Activated T-helper 2 cell treated with anti-CD3 and anti-CD28 coated beads, Interferon-gamma antibody, Interleukin-2, Interleukin-4, amounts not matched to agents 10 μg/mL and 5 μg/mL and 100 μg/mL, durations not matched to agents 14 hours and 24 hours and 36 hours (primary cell): ENCODE data around the gene ELOB. TPM values are rescaled to one million over a fixed set of nuclear protein-coding genes. Genes with fewer than 3 reads are reported as not detected.
"Not testable (repeated sequence)": the region's sequence is repeated elsewhere in the genome, so short reads cannot be mapped to it uniquely, and the experiment has no call there.

Source experiments
- DNase-seq: peaks from one replicate; pipeline ENCODE4 v3.0.0; 2021; ENCODE audit warnings: low spot score
- H3K27ac Mint-ChIP-seq: one replicate; pipeline ENCODE4 v1.8.0; 2021; ENCODE audit warnings: mixed read lengths
- H3K27me3 Mint-ChIP-seq: one replicate; pipeline ENCODE4 v1.8.0; 2021; ENCODE audit warnings: low read depth, mixed read lengths
- H3K36me3 Mint-ChIP-seq: one replicate; pipeline ENCODE4 v1.8.0; 2021; ENCODE audit warnings: low read depth, mixed read lengths
- H3K4me1 Mint-ChIP-seq: one replicate; pipeline ENCODE4 v1.8.0; 2021; ENCODE audit warnings: low read depth, mixed read lengths
- H3K4me3 Mint-ChIP-seq: one replicate; pipeline ENCODE4 v1.8.0; 2021; ENCODE audit warnings: low read depth, mild to moderate bottlenecking, moderate library complexity, mixed read lengths
- H3K9me3 Mint-ChIP-seq: one replicate; pipeline ENCODE4 v1.8.0; 2021; ENCODE audit warnings: mixed read lengths
- intact Hi-C: fragments of 100-400 bp; cut with micrococcal nuclease; formaldehyde crosslinking; loops from one replicate; pipeline ENCODE4 v1.15.1; 2023
- total RNA-seq: library from RNA; stranded (reverse); gene quantifications from 2 replicates; pipeline ENCODE4 v1.2.3, GENCODE V29; 2022

The ELOB gene
- total RNA-seq, 1 donor from 2014 or later: 252 TPM

DNA sequence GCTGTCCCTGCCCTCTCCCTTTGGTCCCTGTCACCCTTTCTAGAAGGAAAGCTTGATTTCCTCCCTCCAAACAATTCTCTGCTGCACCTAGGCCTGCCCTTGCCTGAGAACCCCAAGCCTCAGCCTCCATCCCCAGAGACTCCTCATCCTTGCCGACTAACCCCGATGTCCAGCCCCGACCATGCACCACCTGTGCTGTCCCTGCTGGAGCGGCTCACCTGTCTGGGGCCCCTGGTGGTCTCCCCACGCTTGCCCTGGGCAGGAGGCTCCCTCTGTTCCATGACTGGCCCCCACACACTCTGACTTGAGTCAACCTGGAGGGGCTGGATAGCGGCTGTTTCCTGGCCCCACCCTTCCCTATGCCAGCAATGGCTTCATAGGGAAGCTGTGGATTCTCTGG is 36.6 kb downstream of the ELOB start:
- Mint-ChIP-seq H3K27ac (no peak overlapping the region), H3K4me1 (no peaks in the 10 kb centered on the region), H3K36me3 (no peaks in the 10 kb centered on the region), H3K27me3 (no peaks in the 10 kb centered on the region), H3K9me3 (no peaks in the 10 kb centered on the region), H3K4me3 (no peak overlapping the region)
- DNase-seq: no peak
- intact Hi-C loops: no loop called here

DNA sequence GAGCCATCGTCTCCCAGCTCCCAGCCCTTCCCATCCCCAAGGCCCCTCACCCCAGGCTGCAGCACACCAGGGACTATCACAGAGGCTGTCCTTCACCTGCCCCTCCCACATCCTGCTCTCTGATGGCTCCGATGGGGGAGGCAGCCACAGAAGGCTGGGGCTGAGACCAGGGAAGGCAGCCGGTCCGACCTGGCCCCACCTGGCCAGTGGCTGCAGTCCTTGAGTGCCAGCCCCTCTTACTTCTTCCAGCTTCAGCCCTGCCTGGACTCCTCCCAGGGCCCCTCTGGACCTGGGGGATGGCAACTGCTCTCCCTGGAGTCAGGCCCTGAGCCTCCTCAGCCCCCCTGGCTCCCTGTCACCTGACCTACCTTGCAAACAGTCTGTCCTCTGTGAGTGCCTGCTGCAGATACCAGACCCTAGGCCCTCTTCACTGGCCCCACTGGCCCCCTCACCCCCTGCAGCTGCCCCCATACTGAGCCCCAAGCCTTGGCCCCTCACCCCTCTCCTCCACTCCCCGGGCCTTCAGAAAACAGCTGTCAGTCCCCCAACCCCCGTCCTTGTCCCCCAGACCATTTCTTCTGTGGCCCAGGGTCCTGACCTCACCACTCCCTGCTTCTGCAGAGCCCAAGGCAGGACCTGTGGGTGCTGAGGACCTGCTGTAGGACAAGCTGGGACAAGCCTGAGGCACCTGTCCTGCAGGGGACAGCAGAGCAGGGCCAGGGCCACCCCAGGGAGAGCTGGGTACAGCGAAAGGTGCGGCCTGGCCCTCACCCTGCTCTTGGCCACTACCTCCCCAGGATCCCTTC is 37.3 kb downstream of the ELOB start:
- Mint-ChIP-seq H3K4me3 (no peak overlapping the region), H3K27ac (no peak overlapping the region), H3K27me3 (no peaks in the 10 kb centered on the region), H3K9me3 (no peaks in the 10 kb centered on the region), H3K4me1 (no peaks in the 10 kb centered on the region), H3K36me3 (no peaks in the 10 kb centered on the region)
- intact Hi-C loops: no loop called here
- no peak for DNase-seq

DNA sequence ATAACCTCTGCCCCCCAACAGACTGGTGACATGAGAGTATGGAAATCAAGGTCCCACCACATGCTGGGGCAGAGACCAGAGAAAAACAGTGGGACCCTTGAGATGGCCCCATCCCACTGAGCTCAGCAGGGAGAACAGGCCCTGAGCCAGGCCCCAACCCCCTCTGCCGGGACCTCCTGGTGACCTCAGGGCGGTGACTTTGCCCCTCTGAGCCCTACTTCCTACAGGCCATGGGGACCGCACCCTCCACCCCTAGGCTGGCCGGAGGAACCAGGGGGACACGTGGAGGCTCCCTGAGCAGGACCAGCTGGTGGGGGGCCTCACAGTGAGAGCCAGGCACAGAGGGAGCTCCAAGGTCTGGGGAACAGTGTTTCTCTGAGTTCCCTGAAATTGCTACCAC is 38.5 kb downstream of the ELOB start:
- H3K27me3 Mint-ChIP-seq: no peaks in the 10 kb centered on the region

DNA sequence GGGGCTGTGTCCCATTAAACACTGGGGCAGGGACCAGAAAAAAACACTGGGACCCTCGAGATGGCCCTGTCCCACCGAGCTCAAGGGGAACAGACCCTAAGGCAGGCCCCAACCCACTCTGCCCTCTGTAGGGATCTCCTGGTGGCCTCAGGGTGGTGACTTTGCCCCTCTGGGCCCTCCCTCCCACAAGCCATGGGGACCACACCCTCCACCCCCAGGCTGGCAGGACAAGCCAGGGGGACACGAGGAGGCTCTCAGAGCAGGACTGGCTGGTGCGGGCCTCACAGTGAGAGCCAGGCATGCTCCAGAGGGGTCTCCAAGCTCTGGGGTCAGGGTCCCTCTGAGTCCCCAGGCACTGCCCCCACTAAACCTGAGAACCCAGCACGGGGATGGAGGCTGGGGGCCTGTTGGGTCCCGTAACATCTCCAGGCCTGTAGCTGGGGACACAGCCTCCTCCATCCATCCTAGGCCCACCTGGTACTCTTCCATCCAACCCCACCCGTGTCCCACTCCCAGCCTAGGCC is 39.1 kb downstream of the ELOB start:
- H3K27ac Mint-ChIP-seq: no peak overlapping the region
- DNase-seq: no peak
- intact Hi-C loops: no loop called here
- H3K4me3 Mint-ChIP-seq: no peak overlapping the region
- no peaks in the 10 kb centered on the region for H3K4me1 Mint-ChIP-seq
- H3K27me3 Mint-ChIP-seq: no peaks in the 10 kb centered on the region
- no peaks in the 10 kb centered on the region for H3K36me3 Mint-ChIP-seq
- H3K9me3 Mint-ChIP-seq: no peaks in the 10 kb centered on the region

More for the DNA sequence above, 38.5 kb downstream of the ELOB start:
- H3K4me1 Mint-ChIP-seq: no peaks in the 10 kb centered on the region
- H3K9me3 Mint-ChIP-seq: no peaks in the 10 kb centered on the region
- no peaks in the 10 kb centered on the region for H3K36me3 Mint-ChIP-seq
- H3K4me3 Mint-ChIP-seq: no peak overlapping the region
- DNase-seq: no peak
- no peak overlapping the region for H3K27ac Mint-ChIP-seq
- intact Hi-C loops: no loop called here

DNA sequence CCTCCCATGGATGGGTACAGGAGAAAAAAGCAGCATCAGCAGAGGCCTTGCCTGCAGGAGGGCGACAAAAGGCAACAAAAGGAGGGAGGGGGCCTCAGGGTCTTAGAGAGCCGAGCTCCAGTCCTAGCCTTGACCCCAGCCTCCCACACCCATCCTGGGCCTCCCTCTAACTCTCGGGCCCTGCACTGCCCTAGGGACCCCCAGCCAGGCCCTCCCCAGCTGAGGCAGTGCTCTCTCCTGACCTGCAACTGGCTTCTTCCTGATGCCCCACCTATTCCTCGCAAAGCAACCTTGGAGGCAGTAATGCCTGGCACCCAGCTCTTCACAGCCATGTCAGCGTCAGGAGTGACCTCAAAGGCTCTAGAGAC is 39.9 kb downstream of the ELOB start:
- H3K27me3 Mint-ChIP-seq: no peaks in the 10 kb centered on the region
- intact Hi-C loops: no loop called here
- DNase-seq: no peak

DNA sequence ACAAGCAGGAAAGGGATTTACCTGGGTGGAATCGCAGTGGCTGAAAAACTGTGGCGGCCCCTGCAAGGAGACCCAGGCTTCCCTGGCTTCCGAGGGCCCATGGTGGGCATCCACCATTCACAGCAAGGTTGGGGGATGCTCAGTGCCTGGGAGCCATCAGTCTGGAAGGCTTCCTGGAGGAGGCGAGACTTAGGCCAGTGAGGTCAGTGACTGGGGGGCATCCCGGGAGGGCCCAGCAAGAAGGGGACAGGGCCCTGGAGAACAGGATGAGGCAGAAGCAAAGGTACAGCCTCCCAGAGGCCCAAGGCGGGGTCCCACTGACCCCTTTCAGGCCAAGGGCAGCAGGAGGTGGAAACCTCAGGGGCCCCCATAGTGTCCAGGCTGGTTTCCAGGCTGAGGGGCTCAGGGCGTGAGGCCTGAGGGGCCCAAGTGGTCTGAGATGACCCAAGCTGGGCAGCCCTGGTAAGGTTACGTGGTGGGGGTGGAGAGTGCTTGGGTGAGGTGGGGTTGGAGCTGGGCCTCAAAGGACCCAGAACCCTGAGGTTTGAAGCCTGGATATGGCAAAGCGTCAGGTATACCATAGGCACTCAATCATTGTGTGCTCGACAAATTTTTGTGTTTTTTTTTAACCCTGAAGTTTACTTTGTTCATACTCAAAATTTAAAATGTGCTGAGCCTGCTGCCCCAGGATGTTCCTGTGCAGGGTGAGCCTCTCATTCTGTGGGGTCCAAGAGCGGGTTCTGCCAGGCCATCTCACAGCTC is 40.4 kb downstream of the ELOB start:
- Mint-ChIP-seq H3K36me3 (no peaks in the 10 kb centered on the region), H3K4me1 (no peaks in the 10 kb centered on the region), H3K27me3 (no peaks in the 10 kb centered on the region), H3K9me3 (no peaks in the 10 kb centered on the region), H3K4me3 (no peak overlapping the region), H3K27ac (no peak overlapping the region)
- intact Hi-C loops: no loop called here
- no peak for DNase-seq

More for the DNA sequence above, 39.9 kb downstream of the ELOB start:
- H3K27ac Mint-ChIP-seq: no peak overlapping the region
- no peaks in the 10 kb centered on the region for H3K36me3 Mint-ChIP-seq
- no peaks in the 10 kb centered on the region for H3K9me3 Mint-ChIP-seq
- no peaks in the 10 kb centered on the region for H3K4me1 Mint-ChIP-seq
- H3K4me3 Mint-ChIP-seq: no peak overlapping the region

DNA sequence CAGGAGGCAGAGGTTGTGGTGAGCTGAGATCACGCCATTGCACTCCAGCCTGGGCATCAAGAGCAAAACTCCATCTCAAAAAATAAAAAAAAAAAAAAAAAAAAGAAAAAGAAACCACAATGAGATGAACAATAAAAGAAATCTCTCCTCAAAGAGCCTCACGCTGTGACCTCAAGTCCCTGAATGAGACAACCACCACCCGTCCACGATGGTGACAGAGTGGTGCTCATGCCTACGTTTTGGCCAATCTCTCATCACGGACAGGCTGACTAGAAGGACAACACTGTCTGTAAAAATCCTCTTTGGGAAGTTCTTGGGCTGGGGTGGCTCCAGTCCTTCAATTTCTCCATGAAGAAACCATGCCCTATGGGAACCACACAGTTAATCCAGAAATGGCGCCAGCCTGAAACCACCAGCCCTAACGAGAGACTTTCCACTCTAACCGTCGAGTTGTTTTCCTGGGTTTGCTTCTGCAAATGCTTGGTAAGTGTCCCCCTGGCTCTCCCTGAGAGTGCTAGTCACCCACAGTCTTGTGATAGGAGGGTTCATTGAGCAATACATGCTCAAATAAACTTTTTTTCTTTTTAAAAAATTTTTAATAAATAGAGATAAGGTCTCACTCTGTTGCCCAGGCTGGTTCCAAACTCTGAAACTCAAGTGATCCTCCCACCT is 42.1 kb downstream of the ELOB start:
- H3K4me1 Mint-ChIP-seq: no peaks in the 10 kb centered on the region

DNA sequence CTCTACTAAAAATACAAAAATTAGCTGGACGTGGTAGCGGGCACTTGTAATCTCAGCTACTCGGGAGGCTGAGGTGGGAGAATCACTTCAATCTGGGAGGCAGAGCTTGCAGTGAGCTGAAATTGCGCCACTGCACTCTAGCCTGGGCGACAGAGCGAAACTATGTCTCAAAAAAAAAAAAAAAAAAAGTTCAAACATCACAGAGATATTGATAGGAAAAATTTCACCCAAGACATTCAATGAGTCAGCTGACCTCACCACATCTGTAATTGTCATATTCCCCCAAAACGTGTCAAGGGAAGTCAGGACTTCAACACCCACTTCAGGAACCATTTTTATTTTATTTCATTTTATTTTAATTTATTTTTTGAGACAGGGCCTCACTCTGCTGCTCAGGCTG is 49.0 kb downstream of the ELOB start:
- no peak for DNase-seq
- Mint-ChIP-seq H3K27ac (no peak overlapping the region), H3K4me1 (no peaks in the 10 kb centered on the region), H3K27me3 (peaks cover 10% of the 10 kb centered on the region), H3K4me3 (no peak overlapping the region), H3K36me3 (no peaks in the 10 kb centered on the region), H3K9me3 (no peaks in the 10 kb centered on the region)
- intact Hi-C loops: no loop called here

More for the DNA sequence above, 42.1 kb downstream of the ELOB start:
- no peaks in the 10 kb centered on the region for H3K36me3 Mint-ChIP-seq
- H3K27ac Mint-ChIP-seq: no peak overlapping the region
- intact Hi-C loops: no loop called here
- no peak for DNase-seq
- H3K9me3 Mint-ChIP-seq: no peaks in the 10 kb centered on the region
- no peak overlapping the region for H3K4me3 Mint-ChIP-seq
- no peaks in the 10 kb centered on the region for H3K27me3 Mint-ChIP-seq

DNA sequence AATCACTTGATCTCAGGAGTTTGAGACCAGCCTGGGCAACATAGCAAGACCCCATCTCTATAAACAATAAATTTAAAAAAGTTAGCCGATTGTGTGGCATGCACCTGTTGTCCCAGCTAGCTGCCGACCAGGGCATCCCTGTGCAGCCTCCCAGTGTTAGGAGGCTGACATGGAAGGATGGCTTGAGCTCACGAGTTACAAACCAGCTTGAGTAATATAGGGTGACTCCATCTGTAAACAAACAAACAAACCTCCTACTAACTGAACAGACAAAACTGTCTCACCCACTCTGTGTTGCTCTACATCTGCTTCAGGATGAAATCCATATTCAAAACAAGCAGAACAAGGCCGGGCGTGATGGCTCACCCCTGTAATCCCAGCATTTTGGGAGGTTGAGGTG is 50.2 kb downstream of the ELOB start:
- intact Hi-C loops: no loop called here

DNA sequence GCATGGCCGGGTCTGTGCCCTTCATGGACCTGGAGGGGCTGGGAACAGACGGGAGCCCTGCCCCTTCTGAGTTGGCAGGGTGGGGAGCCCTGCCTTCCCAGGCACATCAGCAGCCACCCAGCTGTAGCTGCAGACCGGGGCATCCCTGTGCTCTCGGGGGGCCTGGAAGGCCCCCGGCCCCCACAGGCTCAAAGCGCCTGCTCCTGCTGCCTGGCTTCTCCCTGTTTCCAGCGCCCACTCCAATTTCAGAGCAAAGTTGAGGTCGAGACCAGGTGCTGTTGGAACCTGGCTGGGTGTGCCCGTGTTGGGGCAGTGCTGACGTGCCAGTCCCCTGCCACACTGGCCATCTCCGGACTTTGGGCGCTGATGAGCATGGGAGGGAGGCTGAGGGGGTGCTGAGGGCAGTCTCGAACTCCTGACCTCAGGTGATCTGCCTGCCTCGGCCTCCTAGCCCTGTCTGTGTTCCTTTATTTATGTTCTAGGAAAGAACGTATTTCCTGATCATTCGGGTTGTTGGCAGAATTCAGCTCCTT is 52.2 kb downstream of the ELOB start:
- Mint-ChIP-seq H3K9me3 (no peaks in the 10 kb centered on the region), H3K27me3 (peaks cover 10% of the 10 kb centered on the region), H3K27ac (no peak overlapping the region), H3K4me1 (no peaks in the 10 kb centered on the region), H3K36me3 (no peaks in the 10 kb centered on the region), H3K4me3 (no peak overlapping the region)
- intact Hi-C loops: no loop called here
- no peak for DNase-seq

More for the DNA sequence above, 50.2 kb downstream of the ELOB start:
- Mint-ChIP-seq H3K4me3 (no peak overlapping the region), H3K36me3 (no peaks in the 10 kb centered on the region), H3K9me3 (no peaks in the 10 kb centered on the region), H3K27me3 (peaks cover 10% of the 10 kb centered on the region), H3K4me1 (no peaks in the 10 kb centered on the region), H3K27ac (no peak overlapping the region)
- no peak for DNase-seq

DNA sequence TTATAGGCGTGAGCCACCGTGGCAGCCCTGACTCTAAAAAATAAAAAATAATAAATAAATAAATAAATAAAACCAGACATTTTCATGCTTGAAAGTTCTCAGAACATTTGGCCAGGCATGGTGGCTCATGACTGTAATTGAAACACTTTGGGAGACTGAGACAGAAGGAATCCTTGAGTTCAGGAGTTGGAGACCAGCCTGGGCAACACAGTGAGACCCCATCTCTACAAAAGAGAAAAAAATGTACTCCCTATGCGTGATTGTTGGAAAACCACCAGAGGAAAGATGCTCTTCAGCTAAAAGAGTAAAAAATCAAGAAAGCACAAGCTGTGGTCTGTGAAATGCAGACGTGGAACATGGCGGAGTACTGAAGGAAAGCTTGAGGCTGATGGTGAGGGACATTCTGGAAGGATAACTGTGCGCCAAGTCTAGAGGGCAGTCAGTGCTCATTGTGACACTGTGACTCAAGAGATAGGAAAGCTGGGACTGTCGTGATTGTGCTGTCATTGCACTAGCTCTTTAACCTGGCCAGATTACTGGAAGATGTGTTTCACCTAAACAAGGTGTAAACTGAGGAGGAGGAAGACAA is 52.9 kb downstream of the ELOB start:
- intact Hi-C loops: no loop called here

DNA sequence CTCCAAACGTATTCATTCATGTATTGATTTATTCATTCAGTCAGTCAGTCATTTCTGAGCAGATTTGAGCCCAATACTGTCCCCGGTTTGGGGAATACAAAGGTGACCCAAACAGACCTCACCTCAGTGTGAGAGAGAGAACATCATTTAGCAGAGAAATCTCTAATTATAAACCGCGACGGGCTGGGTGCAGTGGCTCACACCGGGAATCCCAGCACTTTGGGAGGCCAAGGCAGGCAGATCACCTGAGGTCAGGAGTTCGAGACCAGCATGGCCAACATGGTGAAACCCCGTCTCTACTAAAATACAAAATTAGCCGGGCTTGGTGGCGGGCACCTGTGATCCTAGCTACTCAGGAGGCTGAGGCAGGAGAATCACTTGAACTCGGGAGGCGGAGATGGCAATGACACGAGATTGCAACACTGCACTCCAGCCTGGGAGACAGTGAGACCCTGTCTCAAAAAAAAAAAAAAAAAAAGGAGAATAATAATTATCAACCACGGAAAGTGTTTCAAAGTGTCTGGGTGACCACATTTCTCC is 55.4 kb downstream of the ELOB start:
- H3K4me1 Mint-ChIP-seq, H3K36me3 Mint-ChIP-seq, intact Hi-C loops, DNase-seq, H3K9me3 Mint-ChIP-seq: not testable (repeated sequence)
- Mint-ChIP-seq H3K27ac (peak overlapping the region; percentile 55), H3K27me3 (peaks cover 10% of the 10 kb centered on the region), H3K4me3 (peak overlapping the region; percentile 60)

More for the DNA sequence above, 52.9 kb downstream of the ELOB start:
- Mint-ChIP-seq H3K9me3 (no peaks in the 10 kb centered on the region), H3K27ac (no peak overlapping the region), H3K4me1 (no peaks in the 10 kb centered on the region), H3K4me3 (no peak overlapping the region), H3K36me3 (no peaks in the 10 kb centered on the region), H3K27me3 (peaks cover 10% of the 10 kb centered on the region)
- DNase-seq: no peak
